ENCODE data around the gene MVP.
A peak's percentile ranks its signal among the peaks of the same experiment; 100 is the strongest.
"Not testable (repeated sequence)": the region's sequence is repeated elsewhere in the genome, so short reads cannot be mapped to it uniquely, and the experiment has no call there.

Gene MVP

GRCh38 chr16:29815793-29816693, 4.2 kb upstream of the MVP start, which contains the start of gene PAGR1:
TSS of gene PAGR1 (plus strand) at chr16:29816152. CDS start at chr16:29816526, 374 bp downstream.
- DNase-seq = peak; percentile 97

- peak; percentile 41 to 44 for DNase-seq
These were observed 3.4 kb upstream of the MVP start for GRCh38 chr16:29816694-29817441.

GRCh38 chr16:29818082-29818481, 2.2 kb upstream of the MVP start:
- no peak for DNase-seq

GRCh38 chr16:29819506-29819905, 756 bp upstream of the MVP start:
- DNase-seq = no peak

- DNase-seq = peak in 1 of 2 donors; percentile 45
These were observed 724 bp downstream of the MVP start for GRCh38 chr16:29820730-29821642.

- no peak for DNase-seq
These were observed 1.4 kb downstream of the MVP start for GRCh38 chr16:29821643-29822115.

- DNase-seq = no peak
These were observed 4.4 kb downstream of the MVP start for GRCh38 chr16:29824589-29825144.

- peak in 1 of 2 donors; percentile 38 for DNase-seq
These were observed 5.1 kb downstream of the MVP start for GRCh38 chr16:29825145-29826044.

GRCh38 chr16:29826342-29826695, 6.1 kb downstream of the MVP start:
- no peak for DNase-seq

GRCh38 chr16:29830774-29831173, 10.5 kb downstream of the MVP start:
- DNase-seq = no peak

- DNase-seq = no peak
These were observed 11.2 kb downstream of the MVP start for GRCh38 chr16:29831490-29831889.

GRCh38 chr16:29833219-29833618, 13.0 kb downstream of the MVP start:
- not testable (repeated sequence) for DNase-seq

GRCh38 chr16:29834079-29834478, 13.8 kb downstream of the MVP start:
- DNase-seq = no peak

GRCh38 chr16:29835926-29836325, 15.7 kb downstream of the MVP start:
- no peak for DNase-seq

- no peak for DNase-seq
These were observed 16.4 kb downstream of the MVP start for GRCh38 chr16:29836623-29837022.

GRCh38 chr16:29837841-29838240, 17.6 kb downstream of the MVP start:
- DNase-seq = no peak

- DNase-seq = no peak
These were observed 19.6 kb downstream of the MVP start for GRCh38 chr16:29839822-29840221.

- DNase-seq = no peak
These were observed 20.0 kb downstream of the MVP start for GRCh38 chr16:29840240-29840639.

GRCh38 chr16:29841631-29842030, 21.4 kb downstream of the MVP start:
- DNase-seq = no peak

GRCh38 chr16:29842732-29843346, 22.6 kb downstream of the MVP start:
- no peak for DNase-seq

- no peak for DNase-seq
These were observed 23.7 kb downstream of the MVP start for GRCh38 chr16:29843931-29844330.

Data from activated CD4-positive, alpha-beta T cell treated with anti-CD3 and anti-CD28 coated beads for 4 hours (primary cell).